Measurements from ENCODE around the gene VSTM2B.

Gene VSTM2B

GRCh38 chr19:29571181-29571580 lies 45.4 kb downstream of the VSTM2B start:
- no peak for DNase-seq

- DNase-seq = no peak
Observed at GRCh38 chr19:29573486-29573885, 47.7 kb downstream of the VSTM2B start.

GRCh38 chr19:29574510-29574909 lies 48.7 kb downstream of the VSTM2B start:
- no peak for DNase-seq

DNA sequence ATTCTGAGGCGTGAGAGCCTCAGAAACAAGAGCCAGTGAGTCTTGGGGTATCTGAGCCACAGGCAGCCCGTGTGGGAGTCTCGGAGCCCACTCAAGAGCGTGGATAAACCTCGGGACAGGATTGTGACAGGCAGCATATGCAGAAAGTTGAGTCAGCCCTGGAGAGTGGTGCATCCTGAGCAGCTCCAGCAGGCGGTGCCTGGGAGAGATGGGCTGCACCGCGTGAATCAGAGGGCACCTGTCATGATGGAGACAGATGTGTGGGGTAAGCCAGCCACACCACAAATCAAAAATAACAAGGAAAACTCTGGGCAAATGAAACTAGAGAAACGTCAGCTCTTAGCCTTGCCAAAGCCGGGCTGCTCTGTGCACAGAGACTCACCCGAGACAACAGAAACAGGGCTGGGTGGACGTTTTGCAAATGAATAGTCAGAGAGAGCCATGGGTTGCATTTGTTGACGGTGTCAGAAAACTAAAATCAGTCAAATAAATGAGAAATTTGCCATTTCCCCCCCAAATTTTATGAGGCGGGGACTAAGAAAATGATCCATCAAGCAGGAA lies 50.3 kb downstream of the VSTM2B start:
- no peak for DNase-seq

GRCh38 chr19:29576761-29577648 lies 51.2 kb downstream of the VSTM2B start:
- no peak for DNase-seq

GRCh38 chr19:29577649-29577963 lies 51.8 kb downstream of the VSTM2B start:
- no peak for DNase-seq

DNA sequence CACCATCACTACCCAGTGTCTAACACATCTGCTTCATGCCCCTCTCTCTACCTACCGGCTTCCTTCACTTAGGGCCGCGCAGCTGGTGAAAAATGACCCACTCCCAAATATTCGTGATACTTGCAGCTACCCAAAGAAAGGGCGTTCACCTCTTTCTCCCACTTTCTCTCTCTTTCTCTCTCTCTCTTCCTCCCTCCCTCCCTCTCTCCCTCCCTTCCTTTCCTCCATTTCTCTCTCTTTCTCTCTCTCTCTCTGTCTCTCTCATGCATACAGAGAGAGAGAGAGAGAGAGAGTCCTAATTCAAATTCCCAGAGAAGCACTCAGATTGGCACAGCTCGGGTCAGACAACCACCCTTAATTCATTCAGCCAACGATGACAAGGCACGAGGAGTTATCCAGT lies 52.6 kb downstream of the VSTM2B start:
- no peak for DNase-seq

GRCh38 chr19:29579308-29579910 lies 53.6 kb downstream of the VSTM2B start:
- no peak for DNase-seq

DNA sequence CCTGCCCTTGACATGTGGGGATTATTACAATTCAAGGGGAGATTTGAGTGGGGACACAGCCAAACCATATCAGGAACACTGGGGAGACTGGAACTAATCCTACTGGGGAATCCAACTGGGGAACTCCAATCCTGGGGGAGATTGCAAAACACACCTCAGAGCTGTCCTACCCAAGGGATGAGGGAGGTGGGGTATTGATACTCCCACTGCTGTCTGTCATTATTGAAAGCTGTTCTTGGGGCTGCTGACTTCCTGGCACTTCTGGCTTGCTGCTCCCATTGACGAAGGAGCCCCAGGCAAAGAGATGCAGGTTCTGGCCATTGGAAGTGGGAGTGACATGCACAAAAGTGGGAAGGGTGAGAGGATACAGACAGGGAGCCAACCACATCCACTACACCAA lies 55.6 kb downstream of the VSTM2B start:
- DNase-seq = no peak

DNA sequence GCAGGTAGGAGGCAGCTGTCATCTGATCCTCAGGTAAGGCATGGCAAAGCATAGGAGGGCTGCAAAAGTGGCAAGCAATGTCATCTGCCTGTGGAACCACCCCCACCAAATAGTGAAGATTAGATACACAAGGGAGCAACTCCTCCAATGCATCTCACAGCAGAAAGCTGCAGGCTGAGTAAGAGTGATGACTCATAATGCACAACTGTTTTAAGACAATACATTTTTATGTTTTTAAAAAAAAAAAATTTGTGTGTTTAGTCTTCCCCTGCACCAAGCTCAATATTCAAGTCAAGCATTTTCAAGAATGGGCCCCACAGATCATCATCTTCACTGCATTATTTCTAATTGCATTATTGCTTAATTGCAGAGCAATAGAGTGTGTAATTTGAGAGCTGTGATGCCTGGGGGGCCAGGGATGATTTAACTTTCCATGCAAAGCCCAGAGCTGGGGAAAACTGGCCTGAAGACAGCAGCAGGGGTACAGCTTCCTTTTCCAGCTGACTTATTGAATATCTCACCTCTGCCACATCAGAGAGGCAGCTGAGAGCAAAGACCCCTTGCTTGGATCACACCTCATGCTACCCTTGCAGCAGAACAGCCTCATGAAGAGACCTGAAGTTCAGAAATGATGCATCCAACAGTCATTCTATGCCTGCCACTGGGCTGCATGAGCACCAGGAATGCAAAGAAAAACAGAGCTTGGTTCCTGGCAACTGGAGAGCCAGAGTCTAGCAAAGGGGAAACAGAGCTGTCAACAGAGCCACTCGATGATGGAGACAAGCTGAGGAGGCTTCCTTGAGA lies 57.6 kb downstream of the VSTM2B start:
- DNase-seq = no peak

DNA sequence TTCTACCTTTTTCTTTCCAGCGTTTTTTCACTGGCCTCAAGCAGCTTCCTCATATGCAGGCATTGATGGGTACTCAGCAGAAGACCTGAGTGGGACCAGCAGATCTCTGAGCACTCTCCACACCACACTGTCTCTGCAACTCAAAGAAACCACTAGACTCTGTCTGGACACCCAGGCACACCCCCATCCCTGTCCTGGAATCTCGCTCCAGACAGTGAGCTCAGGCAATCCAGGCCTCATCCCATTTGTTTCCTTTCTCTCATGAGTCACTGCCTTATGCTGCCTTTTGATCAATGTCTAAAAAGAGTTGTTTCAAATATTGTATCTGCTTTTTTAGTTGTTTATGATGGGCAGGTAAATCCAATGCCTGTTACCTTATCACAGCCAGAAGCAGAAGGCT lies 60.6 kb downstream of the VSTM2B start:
- DNase-seq = no peak

DNA sequence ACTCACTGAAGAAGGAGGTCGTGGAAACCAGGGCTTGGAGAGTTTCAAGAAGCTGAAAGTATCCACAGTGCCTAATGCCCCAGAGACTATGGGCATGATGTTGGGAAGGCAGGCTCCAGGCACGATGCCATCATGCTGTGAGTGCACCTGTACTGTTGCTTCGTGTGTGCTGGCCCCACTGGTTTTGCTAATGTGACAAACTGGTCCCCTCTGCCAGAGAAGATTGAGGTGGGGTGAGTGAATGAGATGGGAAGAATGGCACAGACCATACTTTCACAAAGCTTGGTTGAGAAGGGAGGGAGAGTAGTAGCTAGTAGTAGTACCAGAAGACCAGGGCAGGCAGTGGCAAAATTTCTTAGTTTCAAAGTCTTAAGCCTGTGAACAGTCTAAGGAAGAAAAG lies 61.3 kb downstream of the VSTM2B start:
- DNase-seq = no peak

GRCh38 chr19:29587518-29587986 lies 61.8 kb downstream of the VSTM2B start:
- peak; percentile 67 for DNase-seq

DNA sequence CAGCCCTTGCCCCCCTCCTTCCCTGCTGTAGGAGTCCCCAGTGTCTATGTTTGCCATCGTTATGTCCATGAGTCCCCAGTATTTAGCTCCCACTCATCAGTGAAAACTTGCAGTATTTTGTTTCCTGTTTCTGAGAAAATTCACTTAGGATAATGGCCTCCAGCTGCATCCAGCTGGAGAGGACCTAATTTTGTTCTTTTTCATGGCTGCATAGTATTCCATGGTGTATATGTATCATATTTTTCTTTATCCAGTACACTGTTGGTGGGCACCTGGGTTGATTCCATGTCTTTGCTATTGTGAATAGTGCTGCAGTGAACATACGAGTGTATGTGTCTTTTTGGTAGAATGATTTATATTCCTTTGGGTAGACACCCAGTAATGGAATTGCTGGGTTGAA lies 62.3 kb downstream of the VSTM2B start:
- DNase-seq = no peak

DNA sequence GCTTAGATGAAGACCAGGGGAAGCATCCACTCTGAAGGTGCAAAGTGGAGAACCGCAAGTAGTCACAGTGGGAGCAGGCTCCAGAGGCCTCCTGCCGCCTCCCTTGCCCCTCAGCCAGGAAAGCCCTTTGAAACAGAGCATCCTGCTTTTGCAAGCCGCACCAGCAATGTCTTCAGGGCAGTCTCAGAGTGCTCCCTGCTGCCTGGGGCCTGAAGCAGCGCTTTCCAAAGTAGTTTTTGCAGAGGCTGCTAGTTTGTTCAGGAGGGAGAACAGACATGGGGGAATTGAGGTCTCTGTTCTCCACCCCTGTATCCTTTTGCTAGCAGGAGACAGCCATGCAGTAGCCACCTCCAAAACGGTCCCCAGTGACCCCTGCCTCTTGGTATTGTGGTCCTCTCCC lies 64.5 kb downstream of the VSTM2B start:
- DNase-seq = no peak

GRCh38 chr19:29591670-29592069 lies 65.9 kb downstream of the VSTM2B start:
- DNase-seq = no peak

- DNase-seq = no peak
Observed at GRCh38 chr19:29593869-29594268, 68.1 kb downstream of the VSTM2B start.

DNA sequence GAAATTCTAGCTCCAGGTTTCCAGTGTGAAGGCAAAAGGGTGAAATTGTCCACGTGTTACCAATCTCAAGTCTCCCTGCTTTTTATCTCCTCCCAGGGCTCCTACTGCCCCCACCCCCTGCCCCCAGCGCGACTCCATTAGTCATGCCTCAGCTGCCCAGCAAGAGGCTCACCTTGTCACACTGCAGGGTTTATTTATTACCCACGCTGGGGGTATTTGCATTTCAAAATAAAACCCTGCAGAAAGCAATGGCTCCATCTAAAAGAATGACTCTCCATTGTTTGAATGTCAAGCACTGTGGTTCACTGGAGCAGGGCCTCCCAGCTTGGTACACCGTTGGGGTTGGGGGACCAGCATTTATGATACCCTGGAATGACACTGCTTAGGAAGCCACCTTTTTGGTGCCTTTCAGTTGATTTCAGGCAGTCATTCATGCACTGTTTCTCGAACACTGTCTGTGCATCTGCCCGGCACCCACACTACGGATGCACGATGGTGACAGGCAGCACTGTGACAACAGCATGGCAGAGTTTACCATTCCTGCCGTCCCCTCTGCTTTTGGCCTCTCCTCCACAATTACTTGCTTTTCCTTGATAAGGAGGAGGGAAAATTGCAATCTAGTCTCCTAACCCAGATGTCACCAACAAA lies 70.4 kb downstream of the VSTM2B start:
- DNase-seq = no peak

DNA sequence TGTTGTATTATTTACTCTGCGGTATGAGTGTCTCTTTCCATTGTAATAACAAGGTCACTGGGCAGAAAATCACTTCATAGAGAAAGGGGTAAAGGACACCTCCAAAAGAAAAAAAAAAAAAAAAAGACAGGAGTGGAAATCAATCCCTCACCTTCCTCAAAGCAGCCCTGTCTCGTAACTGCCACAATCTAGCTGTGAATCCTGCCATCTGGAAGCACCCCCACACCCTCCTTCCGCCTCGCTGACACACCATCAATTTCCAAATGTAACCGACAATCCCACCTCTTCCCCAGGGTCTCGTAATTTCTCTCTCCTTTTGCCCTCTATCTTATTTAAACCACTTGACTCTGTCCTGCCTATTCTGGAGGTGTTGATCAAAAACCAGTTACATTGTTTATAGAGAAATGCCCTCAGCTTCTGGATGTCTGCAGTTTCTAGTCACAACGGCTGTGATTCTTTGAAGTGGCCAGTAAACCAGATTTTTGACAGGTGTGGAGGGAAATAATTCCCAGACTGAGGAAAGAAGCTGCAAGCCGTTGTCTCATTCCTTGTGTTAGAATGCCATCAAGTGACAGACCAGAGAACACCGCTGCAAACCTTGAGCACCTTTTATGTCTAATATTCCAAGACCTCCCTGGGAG lies 71.2 kb downstream of the VSTM2B start:
- DNase-seq = peak; percentile 16

DNA sequence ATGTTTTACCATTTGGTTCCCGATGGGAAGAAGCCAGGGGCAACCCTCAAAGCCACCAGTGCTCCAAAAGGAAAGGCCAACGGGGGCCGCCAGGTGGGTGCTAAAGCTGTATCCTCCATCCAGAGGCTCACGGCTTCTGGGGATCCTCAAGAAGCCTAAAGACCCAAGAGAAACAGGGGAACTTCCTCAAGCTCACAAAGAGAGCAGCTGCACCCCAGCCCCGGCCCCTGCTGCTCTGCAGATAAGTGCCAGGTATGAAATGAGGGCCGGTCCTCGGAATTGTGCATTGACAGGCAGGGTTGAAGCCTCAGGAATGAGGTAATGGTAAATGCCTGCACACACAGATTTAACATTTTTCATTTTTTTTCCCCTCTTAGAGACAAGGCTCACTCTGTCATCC lies 72.2 kb downstream of the VSTM2B start:
- no peak for DNase-seq

GRCh38 chr19:29598496-29598895 lies 72.7 kb downstream of the VSTM2B start:
- DNase-seq = no peak

GRCh38 chr19:29603308-29603707 lies 77.5 kb downstream of the VSTM2B start:
- DNase-seq = no peak

Data from CD4-positive, alpha-beta T cell treated with Interleukin-17A for 1 hour (primary cell).